ENCODE results near the gene VDR.
"Not testable (repeated sequence)": the region's sequence is repeated elsewhere in the genome, so short reads cannot be mapped to it uniquely, and the experiment has no call there.

The VDR gene

GRCh38 chr12:47845081-47845480, 59.7 kb downstream of the VDR start:
- Mint-ChIP-seq H3K9me3 (no peaks in the 10 kb centered on the region), H3K27me3 (ENCODE audit: low read depth) (no peaks in the 10 kb centered on the region), H3K36me3 (ENCODE audit: low read depth) (peaks cover 45% of the 10 kb centered on the region), H3K27ac (no peak overlapping the region), H3K4me1 (ENCODE audit: low read depth) (peaks cover 9% of the 10 kb centered on the region), H3K4me3 (no peak overlapping the region)

GRCh38 chr12:47844264-47845019, 60.4 kb downstream of the VDR start:
- Mint-ChIP-seq H3K4me1 (ENCODE audit: low read depth) (peaks cover 9% of the 10 kb centered on the region), H3K27me3 (ENCODE audit: low read depth) (no peaks in the 10 kb centered on the region), H3K4me3 (no peak overlapping the region), H3K36me3 (ENCODE audit: low read depth) (peaks cover 43% of the 10 kb centered on the region), H3K9me3 (no peaks in the 10 kb centered on the region), H3K27ac (no peak overlapping the region)

- Mint-ChIP-seq H3K4me3 (no peak overlapping the region), H3K36me3 (ENCODE audit: low read depth) (peaks cover 37% of the 10 kb centered on the region), H3K27ac (no peak overlapping the region), H3K27me3 (ENCODE audit: low read depth) (no peaks in the 10 kb centered on the region), H3K9me3 (no peaks in the 10 kb centered on the region), H3K4me1 (ENCODE audit: low read depth) (peaks cover 12% of the 10 kb centered on the region)
Observed at GRCh38 chr12:47843226-47843980, 61.4 kb downstream of the VDR start.

- Mint-ChIP-seq H3K36me3 (ENCODE audit: low read depth) (peaks cover 33% of the 10 kb centered on the region), H3K4me1 (ENCODE audit: low read depth) (peaks cover 17% of the 10 kb centered on the region)
- H3K27me3 Mint-ChIP-seq (ENCODE audit: low read depth); H3K27ac Mint-ChIP-seq; H3K4me3 Mint-ChIP-seq; H3K9me3 Mint-ChIP-seq: not testable (repeated sequence)
Observed at GRCh38 chr12:47842543-47842942, 62.3 kb downstream of the VDR start.

GRCh38 chr12:47841910-47842309, 62.9 kb downstream of the VDR start:
- Mint-ChIP-seq H3K4me1 (ENCODE audit: low read depth) (peaks cover 17% of the 10 kb centered on the region), H3K9me3 (no peaks in the 10 kb centered on the region), H3K36me3 (ENCODE audit: low read depth) (peaks cover 27% of the 10 kb centered on the region), H3K27me3 (ENCODE audit: low read depth) (no peaks in the 10 kb centered on the region), H3K4me3 (no peak overlapping the region), H3K27ac (no peak overlapping the region)

GRCh38 chr12:47841501-47841900, 63.3 kb downstream of the VDR start:
- Mint-ChIP-seq H3K36me3 (ENCODE audit: low read depth) (peaks cover 23% of the 10 kb centered on the region), H3K27ac (no peak overlapping the region), H3K4me1 (ENCODE audit: low read depth) (peaks cover 20% of the 10 kb centered on the region), H3K9me3 (no peaks in the 10 kb centered on the region), H3K27me3 (ENCODE audit: low read depth) (no peaks in the 10 kb centered on the region), H3K4me3 (no peak overlapping the region)

- peak overlapping the region; percentile 5 for H3K27ac Mint-ChIP-seq
- no peaks in the 10 kb centered on the region for H3K27me3 Mint-ChIP-seq (ENCODE audit: low read depth)
- peaks cover 18% of the 10 kb centered on the region for H3K36me3 Mint-ChIP-seq (ENCODE audit: low read depth)
- H3K9me3 Mint-ChIP-seq: no peaks in the 10 kb centered on the region
- no peak overlapping the region for H3K4me3 Mint-ChIP-seq
- peaks cover 30% of the 10 kb centered on the region for H3K4me1 Mint-ChIP-seq (ENCODE audit: low read depth)
Observed at GRCh38 chr12:47840571-47840970, 64.2 kb downstream of the VDR start.

GRCh38 chr12:47839214-47839876, 65.4 kb downstream of the VDR start:
- no peaks in the 10 kb centered on the region for H3K9me3 Mint-ChIP-seq
- no peak overlapping the region for H3K4me3 Mint-ChIP-seq
- peaks cover 13% of the 10 kb centered on the region for H3K36me3 Mint-ChIP-seq (ENCODE audit: low read depth)
- H3K4me1 Mint-ChIP-seq (ENCODE audit: low read depth): peaks cover 40% of the 10 kb centered on the region
- H3K27ac Mint-ChIP-seq: peak overlapping the region; percentile 28
- H3K27me3 Mint-ChIP-seq (ENCODE audit: low read depth): no peaks in the 10 kb centered on the region

GRCh38 chr12:47838286-47838931, 66.4 kb downstream of the VDR start:
- Mint-ChIP-seq H3K4me3 (no peak overlapping the region), H3K4me1 (ENCODE audit: low read depth) (peaks cover 49% of the 10 kb centered on the region), H3K27me3 (ENCODE audit: low read depth) (no peaks in the 10 kb centered on the region), H3K27ac (no peak overlapping the region), H3K9me3 (no peaks in the 10 kb centered on the region), H3K36me3 (ENCODE audit: low read depth) (peaks cover 12% of the 10 kb centered on the region)

- Mint-ChIP-seq H3K36me3 (ENCODE audit: low read depth) (peaks cover 5% of the 10 kb centered on the region), H3K4me1 (ENCODE audit: low read depth) (peaks cover 57% of the 10 kb centered on the region), H3K27ac (peak overlapping the region; percentile 77), H3K4me3 (no peak overlapping the region), H3K27me3 (ENCODE audit: low read depth) (no peaks in the 10 kb centered on the region), H3K9me3 (no peaks in the 10 kb centered on the region)
Observed at GRCh38 chr12:47837190-47838171, 67.3 kb downstream of the VDR start.

- no peak overlapping the region for H3K4me3 Mint-ChIP-seq
- H3K27ac Mint-ChIP-seq: peak overlapping the region; percentile 94
- peaks cover 67% of the 10 kb centered on the region for H3K4me1 Mint-ChIP-seq (ENCODE audit: low read depth)
- no peaks in the 10 kb centered on the region for H3K9me3 Mint-ChIP-seq
- no peaks in the 10 kb centered on the region for H3K27me3 Mint-ChIP-seq (ENCODE audit: low read depth)
- H3K36me3 Mint-ChIP-seq (ENCODE audit: low read depth): no peaks in the 10 kb centered on the region
Observed at GRCh38 chr12:47835831-47836155, 69.0 kb downstream of the VDR start.

GRCh38 chr12:47835006-47835830, 69.6 kb downstream of the VDR start:
- peak overlapping the region; percentile 94 for H3K27ac Mint-ChIP-seq
- H3K9me3 Mint-ChIP-seq: no peaks in the 10 kb centered on the region
- H3K4me1 Mint-ChIP-seq (ENCODE audit: low read depth): peaks cover 70% of the 10 kb centered on the region
- H3K4me3 Mint-ChIP-seq: no peak overlapping the region
- no peaks in the 10 kb centered on the region for H3K36me3 Mint-ChIP-seq (ENCODE audit: low read depth)
- H3K27me3 Mint-ChIP-seq (ENCODE audit: low read depth): no peaks in the 10 kb centered on the region

Data from T-helper 1 cell treated with Interleukin-12 subunit alpha and Interleukin-12 subunit beta and Interleukin-4 antibody, amounts not matched to agents 30 μg/mL and 1 μg/mL, for 36 hours (primary cell).